ENCODE data around the gene NEAT1.

The NEAT1 gene

GRCh38 chr11:65491614-65492386 is 69.2 kb downstream of the NEAT1 start:
- H3K27me3 ChIP-seq (ENCODE audit: control insufficient read depth, insufficient read depth, low read length): no peaks in the 10 kb centered on the region
- H3K4me2 ChIP-seq (ENCODE audit: low read length): peak overlapping the region; percentile 57
- H3K79me2 ChIP-seq: peaks cover 4% of the 10 kb centered on the region
- peaks cover 76% of the 10 kb centered on the region for H3K4me1 ChIP-seq
- H2AFZ ChIP-seq: peak overlapping the region; percentile 7
- no peaks in the 10 kb centered on the region for H3K9me3 ChIP-seq (ENCODE audit: control insufficient read depth, low read length)
- H3K9ac ChIP-seq: no peak overlapping the region
- H3K36me3 ChIP-seq (ENCODE audit: control insufficient read depth, insufficient read depth, low read length): no peaks in the 10 kb centered on the region
- TF ChIP-seq CTCF (IDR thresholded peaks at IDR 0.05): no peak
- peak overlapping the region; percentile 24 for H3K4me3 ChIP-seq (ENCODE audit: low read depth, low read length)
- peak overlapping the region; percentile 100 for H3K27ac ChIP-seq

- Histone ChIP-seq H3K36me3 (ENCODE audit: control insufficient read depth, insufficient read depth, low read length) (no peaks in the 10 kb centered on the region), H3K9me3 (ENCODE audit: control insufficient read depth, low read length) (no peaks in the 10 kb centered on the region), H3K79me2 (peaks cover 4% of the 10 kb centered on the region), H3K4me2 (ENCODE audit: low read length) (peak overlapping the region; percentile 57), H3K27me3 (ENCODE audit: control insufficient read depth, insufficient read depth, low read length) (no peaks in the 10 kb centered on the region), H3K4me3 (ENCODE audit: low read depth, low read length) (peak overlapping the region; percentile 24), H3K27ac (peak overlapping the region; percentile 100), H2AFZ (peak overlapping the region; percentile 60), H3K9ac (no peak overlapping the region), H3K4me1 (peaks cover 75% of the 10 kb centered on the region)
- TF ChIP-seq CTCF (IDR thresholded peaks at IDR 0.05): no peak
Measured at GRCh38 chr11:65492387-65492636, 69.7 kb downstream of the NEAT1 start.

- Histone ChIP-seq H3K27me3 (ENCODE audit: control insufficient read depth, insufficient read depth, low read length) (no peaks in the 10 kb centered on the region), H3K9me3 (ENCODE audit: control insufficient read depth, low read length) (no peaks in the 10 kb centered on the region), H3K27ac (peak overlapping the region; percentile 100), H3K36me3 (ENCODE audit: control insufficient read depth, insufficient read depth, low read length) (no peaks in the 10 kb centered on the region), H3K4me2 (ENCODE audit: low read length) (peak overlapping the region; percentile 57), H2AFZ (peak overlapping the region; percentile 60), H3K4me1 (peaks cover 74% of the 10 kb centered on the region), H3K9ac (peak overlapping the region; percentile 46), H3K79me2 (peaks cover 4% of the 10 kb centered on the region), H3K4me3 (ENCODE audit: low read depth, low read length) (peak overlapping the region; percentile 24)
- TF ChIP-seq CTCF (IDR thresholded peaks at IDR 0.05): no peak
Measured at GRCh38 chr11:65492637-65493366, 70.2 kb downstream of the NEAT1 start.

GRCh38 chr11:65493367-65494176 is 71.0 kb downstream of the NEAT1 start:
- peak overlapping the region; percentile 60 for H2AFZ ChIP-seq
- H3K4me2 ChIP-seq (ENCODE audit: low read length): peak overlapping the region; percentile 57
- no peaks in the 10 kb centered on the region for H3K9me3 ChIP-seq (ENCODE audit: control insufficient read depth, low read length)
- H3K27ac ChIP-seq: peak overlapping the region; percentile 100
- peaks cover 67% of the 10 kb centered on the region for H3K4me1 ChIP-seq
- peak overlapping the region; percentile 24 for H3K4me3 ChIP-seq (ENCODE audit: low read depth, low read length)
- no peak for TF ChIP-seq CTCF (IDR thresholded peaks at IDR 0.05)
- H3K36me3 ChIP-seq (ENCODE audit: control insufficient read depth, insufficient read depth, low read length): no peaks in the 10 kb centered on the region
- peaks cover 9% of the 10 kb centered on the region for H3K79me2 ChIP-seq
- no peaks in the 10 kb centered on the region for H3K27me3 ChIP-seq (ENCODE audit: control insufficient read depth, insufficient read depth, low read length)
- peak overlapping the region; percentile 46 for H3K9ac ChIP-seq
